NOMO-1 treated with dmso at 0.1 percent for 144 hours (cell line): ENCODE measurements around the gene PHF5A.
"Not testable (repeated sequence)": the region's sequence is repeated elsewhere in the genome, so short reads cannot be mapped to it uniquely, and the experiment has no call there.

Experiments used
- DNase-seq: peaks from one replicate; lab custom pipeline; 2025; ENCODE audit not compliant: unreplicated experiment; lab: John Stamatoyannopoulos, UW

The PHF5A gene

GRCh38 chr22:41488076-41488475 lies 19.6 kb upstream of the PHF5A start:
- DNase-seq, result no peak

- no peak for DNase-seq
These were observed 18.8 kb upstream of the PHF5A start for GRCh38 chr22:41487037-41487935.

- no peak for DNase-seq
These were observed 16.5 kb upstream of the PHF5A start for GRCh38 chr22:41485033-41485432.

- DNase-seq, result no peak
These were observed 13.9 kb upstream of the PHF5A start for GRCh38 chr22:41482319-41482935.

DNA sequence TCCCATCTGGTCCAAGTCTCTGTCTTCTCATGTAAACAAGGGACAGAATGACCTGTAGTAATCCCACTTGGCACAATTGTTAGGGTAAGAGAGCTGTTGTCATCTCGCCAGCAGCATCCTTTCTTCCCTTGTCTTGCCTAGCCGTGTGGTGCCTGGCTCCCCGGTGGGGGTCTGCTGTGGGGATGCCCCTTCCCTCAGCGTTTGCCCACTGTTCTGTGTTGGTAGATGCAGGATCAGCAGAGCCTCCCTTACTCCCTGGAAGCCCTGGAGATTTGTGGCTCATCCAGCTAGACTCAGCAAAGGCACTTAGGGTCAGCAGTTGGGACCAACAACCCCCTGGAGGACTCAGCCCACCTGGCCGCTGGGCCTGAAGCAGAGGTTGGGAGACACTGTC lies 13.4 kb upstream of the PHF5A start:
- DNase-seq, result no peak

DNA sequence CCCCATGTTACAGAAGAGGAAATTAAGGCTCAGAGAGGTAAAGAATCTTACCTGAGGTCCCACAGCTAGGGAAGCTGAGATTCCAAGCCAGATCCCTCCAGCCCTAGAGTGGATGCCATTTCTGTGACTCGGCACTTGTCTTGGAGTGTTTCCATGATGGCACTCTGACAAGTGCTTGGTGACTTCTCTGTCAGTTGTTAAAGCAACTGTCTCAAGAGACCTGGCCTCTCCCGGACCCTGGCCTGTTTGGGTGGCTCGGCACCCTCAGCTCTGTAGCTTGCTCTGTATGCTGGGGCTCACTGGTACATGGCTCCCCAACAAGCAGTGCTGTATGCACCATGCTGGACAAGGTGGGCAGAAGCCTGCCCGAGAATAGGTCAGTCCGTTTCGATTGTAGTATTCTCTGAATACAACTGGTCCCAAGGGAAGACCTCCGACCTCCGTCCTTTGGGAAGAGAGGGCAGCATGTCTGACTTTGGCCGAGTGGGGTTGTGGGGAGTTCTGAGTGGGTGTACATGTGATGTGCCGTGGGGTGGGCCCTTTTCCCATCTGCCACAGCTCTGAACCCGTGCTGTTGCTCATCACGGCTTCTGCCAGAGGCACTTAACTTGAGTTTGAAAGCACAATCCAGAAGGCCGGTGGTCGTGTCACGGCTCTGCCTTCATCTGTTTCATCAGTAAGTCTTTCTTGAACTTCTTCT lies 12.8 kb upstream of the PHF5A start:
- DNase-seq, result no peak

DNA sequence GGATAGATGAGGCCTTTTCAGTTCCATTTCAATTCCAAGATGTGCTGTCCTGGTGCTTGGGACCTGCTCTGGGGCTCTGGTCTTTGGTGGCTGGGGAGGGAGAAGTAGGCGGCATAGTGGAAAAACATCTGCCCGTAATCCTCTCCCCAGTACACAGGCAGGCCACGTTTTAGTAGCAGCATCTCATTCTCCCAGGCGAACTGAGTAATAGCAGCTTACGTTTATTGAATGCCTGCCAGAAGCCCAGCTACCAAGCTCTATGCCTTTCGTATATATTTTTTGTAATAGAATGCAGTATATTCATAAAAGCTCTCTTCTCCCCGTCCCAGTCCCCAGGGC lies 11.9 kb upstream of the PHF5A start:
- DNase-seq, result no peak

DNA sequence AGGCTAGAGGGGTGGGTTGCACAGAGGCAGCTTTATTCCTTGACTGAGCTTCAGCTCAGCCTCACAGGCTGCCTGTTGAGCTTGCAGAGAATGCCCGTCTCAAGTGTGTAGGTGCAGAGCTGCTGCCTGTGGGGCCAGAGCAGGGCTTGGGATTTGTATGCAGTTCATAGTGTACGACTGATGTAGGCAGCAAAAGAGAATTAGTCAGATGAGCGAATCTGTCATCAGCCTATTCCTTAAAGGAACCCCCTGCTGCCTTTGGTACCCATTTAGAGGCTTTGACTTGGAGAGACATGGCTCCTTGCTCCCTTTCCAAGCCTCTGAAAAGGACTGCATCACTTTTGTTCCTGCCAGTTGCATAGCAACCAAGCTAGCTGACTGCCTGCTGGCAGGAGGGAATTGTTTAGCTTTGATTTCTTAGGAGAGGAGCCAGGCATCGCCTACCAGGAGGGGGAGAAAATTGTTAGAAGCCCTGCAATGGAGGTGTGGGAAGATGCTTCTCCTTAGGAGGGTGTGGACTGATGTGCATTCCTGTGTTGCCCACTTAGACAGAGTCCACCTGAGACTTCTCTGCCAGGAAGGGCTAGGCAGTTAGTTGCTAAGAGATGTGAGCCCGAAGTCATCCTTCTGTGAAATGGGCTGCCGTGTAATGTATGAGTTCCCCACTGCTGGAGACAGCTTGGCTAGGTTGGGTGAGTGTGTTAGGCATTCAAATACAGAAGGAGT lies 11.3 kb upstream of the PHF5A start:
- DNase-seq, result no peak

GRCh38 chr22:41478891-41479521 lies 10.5 kb upstream of the PHF5A start:
- no peak for DNase-seq

GRCh38 chr22:41478473-41478872 lies 10.0 kb upstream of the PHF5A start:
- no peak for DNase-seq

- no peak for DNase-seq
These were observed 6.5 kb upstream of the PHF5A start for GRCh38 chr22:41474872-41475451.

DNA sequence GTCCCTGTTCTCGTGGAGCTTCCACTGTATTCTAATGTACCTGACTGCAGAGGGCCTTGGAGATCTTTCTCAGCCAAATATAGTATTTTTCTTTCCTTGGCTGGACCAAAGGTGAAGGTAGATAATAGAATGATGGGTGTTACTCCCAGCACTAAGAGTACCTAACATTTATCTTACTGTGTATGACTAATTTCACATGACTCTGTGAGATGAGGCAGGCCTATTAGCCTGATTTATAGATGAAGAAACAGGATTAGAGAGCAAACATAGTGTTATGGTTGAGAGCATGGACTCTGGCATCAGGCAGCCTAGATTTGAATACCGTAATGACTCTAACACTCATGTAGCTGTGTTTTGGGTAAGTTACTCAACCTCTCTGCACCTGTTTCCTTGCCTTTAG lies 3.1 kb upstream of the PHF5A start:
- no peak for DNase-seq

GRCh38 chr22:41470886-41471285 lies 2.4 kb upstream of the PHF5A start:
- DNase-seq, result no peak

DNA sequence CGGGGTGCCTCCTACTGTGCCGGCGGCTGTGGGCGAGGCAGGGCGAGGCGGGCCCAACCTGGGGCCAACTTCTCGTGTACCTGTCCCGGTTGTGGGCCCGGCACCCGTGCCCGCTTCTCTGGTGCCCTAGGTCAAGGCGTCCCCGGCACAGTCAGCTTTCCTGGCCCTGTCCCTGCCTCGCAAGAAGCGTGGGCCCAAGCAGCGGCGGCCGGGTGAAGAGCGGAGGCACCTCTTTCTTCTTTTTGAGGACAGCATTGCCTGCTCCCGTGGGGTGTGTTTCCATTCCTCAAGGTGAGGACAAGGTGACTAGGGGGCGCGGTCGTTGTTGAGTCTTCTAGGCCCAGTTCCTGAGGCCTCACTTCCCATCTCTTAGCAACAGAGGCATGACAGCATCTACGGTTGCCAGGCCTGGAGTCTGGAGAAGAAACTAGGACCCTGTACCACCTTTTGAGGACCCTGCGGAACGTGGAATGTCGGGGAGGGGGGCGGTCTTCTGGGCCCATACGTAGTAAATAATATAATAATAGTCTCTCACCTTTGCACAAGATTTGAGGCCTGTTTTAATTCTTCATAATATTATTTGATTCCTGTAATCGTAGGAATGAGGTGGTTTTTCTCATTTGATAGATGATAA lies 843 bp upstream of the PHF5A start:
- DNase-seq, result no peak

DNA sequence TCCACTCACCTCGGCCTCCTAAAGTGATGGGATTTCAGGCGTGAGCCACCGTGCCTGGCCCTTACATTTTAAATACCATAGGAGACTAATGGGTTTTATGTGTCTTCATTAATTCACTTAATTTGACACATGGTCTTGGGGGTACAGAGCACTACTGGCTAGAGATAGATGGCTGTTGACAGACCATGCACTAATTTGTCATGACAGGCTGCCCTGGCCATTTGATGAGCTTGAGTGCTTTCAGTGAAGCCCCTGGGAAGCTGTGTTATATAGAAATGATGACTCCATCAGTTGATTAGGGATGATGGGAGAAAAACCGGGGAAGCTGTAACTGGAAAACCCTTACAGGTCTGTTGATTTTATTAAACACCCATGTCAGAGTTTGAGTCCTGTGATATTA lies 6.6 kb downstream of the PHF5A start:
- DNase-seq, result no peak

GRCh38 chr22:41460071-41460470 lies 8.4 kb downstream of the PHF5A start:
- DNase-seq, result not testable (repeated sequence)

- DNase-seq, result no peak
These were observed 9.1 kb downstream of the PHF5A start for GRCh38 chr22:41459431-41459830.

DNA sequence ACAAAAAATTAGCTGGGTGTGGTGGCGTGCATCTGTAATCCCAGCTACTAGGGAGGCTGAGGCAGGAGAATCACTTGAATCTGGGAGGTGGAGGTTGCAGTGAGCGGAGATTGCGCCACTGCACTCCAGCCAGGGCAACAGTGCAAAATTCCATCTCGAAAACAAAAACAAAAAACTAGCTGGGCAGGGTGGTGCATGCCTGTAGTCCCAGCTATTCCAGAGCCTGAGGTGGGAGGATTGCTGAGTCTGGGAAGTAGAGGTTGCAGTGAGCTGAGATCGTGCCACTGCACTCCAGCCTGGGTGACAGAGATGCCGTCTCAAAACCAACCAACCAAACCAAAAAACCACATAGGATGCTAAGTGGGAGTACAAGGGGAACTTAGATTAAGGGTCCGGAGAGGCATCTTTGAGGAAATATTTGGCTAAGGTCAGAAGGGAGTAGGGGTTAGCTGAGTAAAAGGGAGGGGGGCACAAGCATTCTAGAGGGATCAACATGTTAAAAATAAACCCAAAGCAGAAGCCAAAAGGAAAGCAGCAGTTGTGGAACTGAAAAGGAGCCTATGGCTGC lies 10.2 kb downstream of the PHF5A start:
- no peak for DNase-seq

- DNase-seq, result peak; percentile 99
These were observed 20.2 kb downstream of the PHF5A start for GRCh38 chr22:41448189-41448808.
